PFSK-1 (cell line): ENCODE results near the gene SOX12.

Experiments
- POLR2AphosphoS5 ChIP-seq: IDR thresholded peaks from 2 replicates; pipeline ENCODE4 v1.6.1; 2012; ENCODE audit warnings: low read depth, mild to moderate bottlenecking, control low read depth, low read length, moderate library complexity
- SIN3A ChIP-seq: IDR thresholded peaks from 2 replicates; pipeline ENCODE4 v1.6.1; 2012; ENCODE audit warnings: mild to moderate bottlenecking, low read length, moderate library complexity, borderline replicate concordance; ENCODE audit not compliant: insufficient read depth
- TAF1 ChIP-seq: IDR thresholded peaks from 2 replicates; pipeline ENCODE4 v1.6.1; 2012; ENCODE audit warnings: low read length, control low read depth, borderline replicate concordance; ENCODE audit not compliant: insufficient read depth
- TF ChIP-seq, protein P1 (sequence below), 2 experiments: IDR thresholded peaks; 2 replicates each; pipeline versions ENCODE4 v1.6.1 to v1.8.0; 2011 to 2012; ENCODE audit warnings: low read depth in 2 of 2, low read length in 2 of 2, control low read depth in 1 of 2, inconsistent platforms in 1 of 2, mild to moderate bottlenecking in 1 of 2, moderate library complexity in 1 of 2; ENCODE audit not compliant: insufficient read depth in 1 of 2

DNA sequence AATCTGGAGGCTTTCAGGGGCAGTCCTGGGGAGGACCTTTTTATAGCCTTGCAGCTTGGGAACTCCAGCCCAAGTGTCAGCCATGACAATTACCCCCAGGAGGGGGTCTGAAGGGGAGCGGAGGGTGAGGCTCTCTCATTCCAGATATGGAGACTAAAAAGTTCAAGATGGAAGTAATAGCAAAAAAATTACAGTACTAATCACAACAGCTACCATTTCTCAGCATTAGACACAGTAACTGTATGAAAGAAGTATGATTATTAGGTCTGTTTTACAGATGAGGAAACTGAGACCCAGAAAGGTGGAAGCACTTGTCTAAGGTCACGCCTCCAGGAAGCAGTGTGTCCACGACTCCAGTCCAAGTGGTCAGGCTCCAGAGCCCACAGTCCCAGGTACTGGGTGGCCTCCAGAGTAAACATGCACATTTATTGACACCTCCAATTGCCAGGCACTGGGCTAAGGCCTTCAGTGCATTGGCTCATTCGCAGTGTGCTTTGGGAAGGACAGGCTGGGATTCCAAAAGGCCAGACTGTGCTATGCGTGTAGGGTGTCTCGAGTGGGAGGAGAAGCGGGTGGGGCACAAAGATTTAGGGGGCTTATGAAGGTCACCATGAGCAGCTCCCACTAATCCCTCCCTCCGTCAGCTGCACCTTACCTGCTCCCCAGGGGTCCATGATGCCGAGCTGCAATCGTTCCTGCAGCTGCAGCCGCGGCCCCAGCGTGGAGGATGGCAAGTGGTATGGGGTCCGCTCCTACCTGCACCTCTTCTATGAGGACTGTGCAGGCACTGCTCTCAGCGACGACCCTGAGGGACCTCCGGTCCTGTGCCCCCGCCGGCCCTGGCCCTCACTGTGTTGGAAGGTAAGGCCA is 23.9 kb downstream of the SOX12 start:
- TF ChIP-seq, protein P1, sequence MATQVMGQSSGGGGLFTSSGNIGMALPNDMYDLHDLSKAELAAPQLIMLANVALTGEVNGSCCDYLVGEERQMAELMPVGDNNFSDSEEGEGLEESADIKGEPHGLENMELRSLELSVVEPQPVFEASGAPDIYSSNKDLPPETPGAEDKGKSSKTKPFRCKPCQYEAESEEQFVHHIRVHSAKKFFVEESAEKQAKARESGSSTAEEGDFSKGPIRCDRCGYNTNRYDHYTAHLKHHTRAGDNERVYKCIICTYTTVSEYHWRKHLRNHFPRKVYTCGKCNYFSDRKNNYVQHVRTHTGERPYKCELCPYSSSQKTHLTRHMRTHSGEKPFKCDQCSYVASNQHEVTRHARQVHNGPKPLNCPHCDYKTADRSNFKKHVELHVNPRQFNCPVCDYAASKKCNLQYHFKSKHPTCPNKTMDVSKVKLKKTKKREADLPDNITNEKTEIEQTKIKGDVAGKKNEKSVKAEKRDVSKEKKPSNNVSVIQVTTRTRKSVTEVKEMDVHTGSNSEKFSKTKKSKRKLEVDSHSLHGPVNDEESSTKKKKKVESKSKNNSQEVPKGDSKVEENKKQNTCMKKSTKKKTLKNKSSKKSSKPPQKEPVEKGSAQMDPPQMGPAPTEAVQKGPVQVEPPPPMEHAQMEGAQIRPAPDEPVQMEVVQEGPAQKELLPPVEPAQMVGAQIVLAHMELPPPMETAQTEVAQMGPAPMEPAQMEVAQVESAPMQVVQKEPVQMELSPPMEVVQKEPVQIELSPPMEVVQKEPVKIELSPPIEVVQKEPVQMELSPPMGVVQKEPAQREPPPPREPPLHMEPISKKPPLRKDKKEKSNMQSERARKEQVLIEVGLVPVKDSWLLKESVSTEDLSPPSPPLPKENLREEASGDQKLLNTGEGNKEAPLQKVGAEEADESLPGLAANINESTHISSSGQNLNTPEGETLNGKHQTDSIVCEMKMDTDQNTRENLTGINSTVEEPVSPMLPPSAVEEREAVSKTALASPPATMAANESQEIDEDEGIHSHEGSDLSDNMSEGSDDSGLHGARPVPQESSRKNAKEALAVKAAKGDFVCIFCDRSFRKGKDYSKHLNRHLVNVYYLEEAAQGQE (IDR thresholded peaks at IDR 0.05; ENCODE audit: insufficient read depth in 1 of 2, low read depth in 2 of 2, low read length in 2 of 2): no peak
- no peak for TF ChIP-seq TAF1
- no peak for TF ChIP-seq POLR2AphosphoS5
- no peak for TF ChIP-seq SIN3A
